GM19351 (cell line): Measurements from ENCODE around the gene HKDC1.
"Not testable (repeated sequence)": the region's sequence is repeated elsewhere in the genome, so short reads cannot be mapped to it uniquely, and the experiment has no call there.

ENCODE experiments used
- ATAC-seq: cut with Tn5 transposase; IDR thresholded peaks from one replicate; pipeline ENCODE4 v1.9.1; 2021; ENCODE audit warnings: mild to moderate bottlenecking, moderate library complexity; ENCODE audit not compliant: unreplicated experiment

HKDC1 gene

GRCh38 chr10:69240455-69240854, 20.3 kb downstream of the HKDC1 start:
- no peak for ATAC-seq

DNA sequence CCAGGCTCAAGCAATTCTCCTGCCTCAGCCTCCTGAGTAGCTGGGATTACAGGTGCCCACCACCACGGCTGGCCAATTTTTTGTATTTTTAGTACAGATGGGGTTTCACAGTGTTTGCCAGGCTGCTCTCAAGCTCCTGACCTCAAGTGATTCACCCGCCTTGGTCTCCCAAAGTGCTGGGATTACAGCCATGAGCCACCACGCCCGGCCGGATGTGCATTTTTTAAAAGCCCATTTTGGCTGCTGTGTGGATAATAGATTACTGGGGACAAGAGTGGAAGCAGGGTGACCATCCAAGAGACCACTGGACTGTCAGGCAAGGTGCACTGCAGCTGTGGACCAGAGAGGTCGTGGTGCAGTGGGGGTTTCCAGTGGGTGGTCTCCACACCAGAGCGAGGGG, 21.4 kb downstream of the HKDC1 start:
- no peak for ATAC-seq

GRCh38 chr10:69242040-69242851, 22.1 kb downstream of the HKDC1 start:
- no peak for ATAC-seq

- ATAC-seq: no peak
Measured at GRCh38 chr10:69242852-69243212, 22.7 kb downstream of the HKDC1 start.

DNA sequence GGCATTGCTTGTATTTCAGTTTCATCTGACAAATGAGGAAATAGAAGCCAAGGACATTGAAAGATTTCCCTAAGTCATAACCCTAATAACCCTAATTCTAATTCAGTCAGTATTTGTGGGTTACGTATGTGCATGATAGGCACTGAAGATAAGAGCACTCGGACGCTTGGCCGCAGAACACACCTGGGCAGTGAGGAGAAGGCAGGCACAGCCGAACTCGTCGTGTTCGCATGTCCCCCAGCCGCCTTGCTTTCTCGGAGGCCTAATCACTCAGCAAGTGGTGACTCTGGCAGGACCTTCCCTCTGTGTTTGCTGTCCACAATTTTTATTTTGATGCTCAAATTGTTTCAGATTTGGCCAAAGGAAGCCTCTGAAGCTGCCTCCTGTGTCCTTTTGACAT, 23.7 kb downstream of the HKDC1 start:
- ATAC-seq: no peak

DNA sequence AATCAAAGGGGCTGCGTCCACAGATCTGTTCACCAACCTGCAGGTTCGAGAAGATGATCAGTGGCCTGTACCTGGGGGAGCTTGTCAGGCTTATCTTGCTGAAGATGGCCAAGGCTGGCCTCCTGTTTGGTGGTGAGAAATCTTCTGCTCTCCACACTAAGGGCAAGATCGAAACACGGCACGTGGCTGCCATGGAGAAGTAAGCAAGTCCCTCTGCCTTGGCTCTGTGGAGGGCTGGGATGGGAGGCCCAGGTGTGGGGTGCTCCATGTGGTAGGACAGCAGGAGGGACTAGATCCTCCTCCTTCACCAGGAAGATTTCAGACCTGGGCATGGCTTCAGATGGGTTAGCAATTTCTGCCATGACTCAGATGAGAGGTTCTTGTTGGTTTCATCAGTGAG, 25.9 kb downstream of the HKDC1 start:
- ATAC-seq: no peak

- no peak for ATAC-seq
Measured at GRCh38 chr10:69246581-69247312, 26.6 kb downstream of the HKDC1 start.

- no peak for ATAC-seq
Measured at GRCh38 chr10:69247313-69247710, 27.2 kb downstream of the HKDC1 start.

- ATAC-seq: no peak
Measured at GRCh38 chr10:69248117-69248730, 28.1 kb downstream of the HKDC1 start.

GRCh38 chr10:69250041-69250440, 29.9 kb downstream of the HKDC1 start:
- ATAC-seq: no peak

DNA sequence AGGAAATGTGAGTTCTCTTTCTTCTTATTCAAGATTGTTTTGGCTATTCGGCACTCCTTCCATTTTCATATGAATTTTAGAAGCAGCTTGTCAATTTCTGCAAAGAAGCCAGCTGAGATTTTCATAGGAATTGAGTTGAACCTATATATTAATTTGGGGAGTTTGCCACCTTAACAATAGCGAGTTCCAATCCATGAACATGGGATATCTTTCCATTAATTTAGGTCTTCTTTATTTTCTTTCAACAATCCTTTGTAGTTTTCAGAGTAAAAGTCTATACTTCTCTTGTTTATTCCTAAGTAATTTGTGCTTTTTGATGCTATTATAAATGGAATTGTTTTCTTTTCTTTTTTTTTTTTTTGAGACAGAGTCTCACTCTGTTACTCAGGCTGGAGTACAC, 31.3 kb downstream of the HKDC1 start:
- not testable (repeated sequence) for ATAC-seq

DNA sequence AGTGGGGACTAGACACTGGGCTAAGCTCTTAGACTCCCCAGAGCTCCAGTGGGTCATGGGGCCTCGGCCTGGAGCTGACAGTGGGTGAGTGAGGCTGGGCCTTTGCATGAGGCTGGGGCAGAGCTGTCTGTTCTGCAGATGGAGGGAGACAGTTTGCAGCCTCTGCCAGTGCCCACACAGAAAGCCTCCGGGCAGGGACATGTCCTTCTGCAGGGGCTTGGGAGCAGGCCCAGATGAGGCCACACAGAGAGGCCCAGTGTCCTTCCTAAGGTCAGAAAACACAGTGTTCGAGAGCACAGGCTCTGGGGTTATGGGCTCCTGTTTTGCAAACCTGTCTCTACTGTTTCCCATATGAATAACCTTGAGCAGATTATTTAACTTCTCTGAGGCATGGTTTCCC, 33.0 kb downstream of the HKDC1 start:
- no peak for ATAC-seq

DNA sequence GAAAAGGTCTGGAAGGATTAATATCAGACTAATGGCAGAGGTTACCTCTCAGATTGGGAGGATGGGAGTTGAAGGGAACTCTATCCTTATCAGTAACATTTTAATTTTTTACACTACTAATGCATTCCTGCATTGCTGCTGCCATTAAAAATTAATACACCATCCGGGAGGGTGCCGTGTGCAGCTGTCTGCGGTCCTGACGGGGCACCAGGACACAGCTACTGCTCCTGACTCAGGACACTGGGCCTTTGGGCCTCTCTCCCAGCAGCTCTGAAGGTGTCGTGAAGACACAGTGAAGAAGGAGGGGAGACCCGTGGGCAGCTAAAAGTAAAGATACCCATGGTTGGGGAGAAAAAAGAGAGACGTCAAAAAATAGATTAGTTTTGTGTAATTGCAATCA, 34.7 kb downstream of the HKDC1 start:
- no peak for ATAC-seq

- ATAC-seq: no peak
Measured at GRCh38 chr10:69259547-69260243, 39.6 kb downstream of the HKDC1 start.

- no peak for ATAC-seq
Measured at GRCh38 chr10:69261184-69261583, 41.1 kb downstream of the HKDC1 start.

DNA sequence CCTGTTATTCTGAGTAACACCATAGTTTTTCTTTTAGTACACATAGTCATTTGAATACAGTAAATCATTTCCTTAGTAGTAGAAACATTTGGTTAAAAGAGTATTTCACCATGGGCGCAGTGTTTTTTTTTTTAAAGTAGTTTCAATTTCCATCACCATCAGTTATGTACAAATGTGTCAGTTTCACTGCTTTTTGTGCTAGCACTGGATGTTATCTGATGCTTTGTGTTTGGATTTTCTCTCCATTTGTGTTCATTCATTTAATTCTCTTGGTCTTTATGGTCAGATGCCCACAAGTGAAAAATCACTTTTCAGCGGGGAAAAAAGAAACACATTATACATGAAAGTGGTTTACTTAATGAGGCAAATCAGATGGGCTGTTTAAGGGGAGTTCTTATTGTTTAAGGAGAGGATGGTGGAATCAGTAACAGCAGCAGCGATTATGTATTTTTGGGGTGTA, 42.2 kb downstream of the HKDC1 start:
- no peak for ATAC-seq

DNA sequence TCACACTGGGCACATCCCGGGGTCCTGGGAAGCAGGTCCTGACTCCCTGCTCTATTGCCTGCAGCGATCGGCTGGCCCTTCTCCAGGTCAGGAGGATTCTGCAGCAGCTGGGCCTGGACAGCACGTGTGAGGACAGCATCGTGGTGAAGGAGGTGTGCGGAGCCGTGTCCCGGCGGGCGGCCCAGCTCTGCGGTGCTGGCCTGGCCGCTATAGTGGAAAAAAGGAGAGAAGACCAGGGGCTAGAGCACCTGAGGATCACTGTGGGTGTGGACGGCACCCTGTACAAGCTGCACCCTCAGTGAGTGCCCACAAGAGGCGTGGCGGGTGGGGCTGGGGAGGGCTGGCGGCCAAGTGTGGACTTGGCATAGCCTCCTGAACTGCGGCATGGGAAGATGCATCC, 45.4 kb downstream of the HKDC1 start:
- ATAC-seq: no peak

DNA sequence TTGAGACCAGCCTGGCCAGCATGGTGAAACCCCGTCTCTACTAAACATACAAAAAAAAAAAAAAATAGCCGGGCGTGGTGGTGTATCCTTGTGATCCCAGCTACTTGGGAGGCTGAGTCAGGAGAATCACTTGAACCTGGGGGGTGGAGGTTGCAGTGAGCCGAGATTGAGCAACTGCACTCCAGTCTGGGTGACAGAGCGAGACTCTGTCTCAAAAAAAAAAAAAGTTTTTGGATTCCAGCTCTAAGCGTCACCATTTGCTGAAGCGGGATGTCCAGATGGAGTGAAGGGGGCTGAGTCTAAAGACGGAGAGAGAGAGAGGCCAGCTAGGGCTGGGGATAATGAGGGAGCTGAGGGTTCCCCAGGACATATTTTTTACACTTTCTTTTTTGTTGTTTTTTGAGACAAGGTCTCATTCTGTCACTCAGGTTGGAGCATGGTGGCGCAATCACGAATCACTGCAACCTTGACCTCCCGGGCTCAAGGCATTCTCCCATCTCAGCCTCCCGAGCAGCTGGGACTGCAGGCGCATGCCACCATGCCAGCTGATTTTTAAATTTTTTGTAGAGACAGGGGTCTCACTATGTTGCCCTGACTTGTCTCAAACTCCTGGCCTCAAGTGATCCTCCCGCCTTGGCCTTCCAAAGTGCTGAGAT, 48.8 kb downstream of the HKDC1 start:
- no peak for ATAC-seq

- ATAC-seq: no peak
Measured at GRCh38 chr10:69269761-69270160, 49.6 kb downstream of the HKDC1 start.

GRCh38 chr10:69270990-69271389, 50.9 kb downstream of the HKDC1 start:
- ATAC-seq: no peak

DNA sequence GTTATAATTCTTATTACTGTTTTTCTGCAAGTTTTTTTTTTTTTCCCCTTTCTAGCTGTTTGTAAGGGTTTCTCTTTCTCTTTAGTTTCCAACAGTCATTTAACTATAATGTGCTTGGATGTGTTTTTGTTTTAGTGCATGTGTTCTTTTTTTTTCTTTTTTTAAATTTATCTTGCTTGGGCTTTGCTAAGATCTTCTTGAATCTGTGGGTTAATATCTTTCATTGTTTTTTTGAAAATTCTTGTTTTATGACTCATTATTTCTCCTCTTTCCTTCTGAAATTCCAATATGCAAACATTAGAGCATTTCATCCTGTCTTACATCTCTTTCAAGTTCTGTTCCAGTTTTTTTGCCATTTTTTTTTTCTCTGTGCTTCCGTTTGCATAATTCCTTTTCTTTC, 52.5 kb downstream of the HKDC1 start:
- no peak for ATAC-seq
